A549 (cell line): Measurements from ENCODE around the gene RNASE8.

Experiments
- CTCF ChIP-seq: fragments of >200 bp; sonication (Bioruptor Twin); formaldehyde crosslinking; IDR thresholded peaks from 3 replicates; pipeline ENCODE4 v1.5.1; 2016
- EP300 ChIP-seq, 2 experiments: fragments of >200 bp; sonication (Bioruptor Twin); formaldehyde crosslinking; IDR thresholded peaks; 2 replicates in 1 of 2; 3 replicates in 1 of 2; pipeline ENCODE4 v1.6.1; 2016 to 2017
- POLR2A ChIP-seq: IDR thresholded peaks from 2 replicates; pipeline ENCODE4 v1.6.1; 2012; ENCODE audit warnings: mild to moderate bottlenecking, low read length

DNA sequence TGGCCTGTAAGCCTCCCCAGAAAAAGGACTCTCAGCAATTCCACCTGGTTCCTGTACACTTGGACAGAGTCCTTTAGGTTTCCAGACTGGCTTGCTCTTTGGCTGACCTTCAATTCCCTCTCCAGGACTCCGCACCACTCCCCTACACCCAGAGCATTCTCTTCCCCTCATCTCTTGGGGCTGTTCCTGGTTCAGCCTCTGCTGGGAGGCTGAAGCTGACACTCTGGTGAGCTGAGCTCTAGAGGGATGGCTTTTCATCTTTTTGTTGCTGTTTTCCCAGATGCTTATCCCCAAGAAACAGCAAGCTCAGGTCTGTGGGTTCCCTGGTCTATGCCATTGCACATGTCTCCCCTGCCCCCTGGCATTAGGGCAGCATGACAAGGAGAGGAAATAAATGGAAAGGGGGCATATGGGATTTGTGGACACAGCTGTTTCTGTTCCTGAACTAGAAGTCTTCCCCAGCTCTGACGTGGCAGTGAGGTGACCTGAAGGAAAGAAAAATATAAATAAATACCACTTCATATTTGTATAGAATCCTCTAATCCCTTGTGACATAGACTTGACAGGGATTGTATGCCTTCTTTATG is 14.1 kb upstream of the RNASE8 start:
- TF ChIP-seq CTCF (no peak), POLR2A (no peak), EP300 (IDR thresholded peaks at IDR 0.05) (no peak)
